ENCODE results near the gene CD207.
"Not testable (repeated sequence)": the region's sequence is repeated elsewhere in the genome, so short reads cannot be mapped to it uniquely, and the experiment has no call there.

Gene CD207

DNA sequence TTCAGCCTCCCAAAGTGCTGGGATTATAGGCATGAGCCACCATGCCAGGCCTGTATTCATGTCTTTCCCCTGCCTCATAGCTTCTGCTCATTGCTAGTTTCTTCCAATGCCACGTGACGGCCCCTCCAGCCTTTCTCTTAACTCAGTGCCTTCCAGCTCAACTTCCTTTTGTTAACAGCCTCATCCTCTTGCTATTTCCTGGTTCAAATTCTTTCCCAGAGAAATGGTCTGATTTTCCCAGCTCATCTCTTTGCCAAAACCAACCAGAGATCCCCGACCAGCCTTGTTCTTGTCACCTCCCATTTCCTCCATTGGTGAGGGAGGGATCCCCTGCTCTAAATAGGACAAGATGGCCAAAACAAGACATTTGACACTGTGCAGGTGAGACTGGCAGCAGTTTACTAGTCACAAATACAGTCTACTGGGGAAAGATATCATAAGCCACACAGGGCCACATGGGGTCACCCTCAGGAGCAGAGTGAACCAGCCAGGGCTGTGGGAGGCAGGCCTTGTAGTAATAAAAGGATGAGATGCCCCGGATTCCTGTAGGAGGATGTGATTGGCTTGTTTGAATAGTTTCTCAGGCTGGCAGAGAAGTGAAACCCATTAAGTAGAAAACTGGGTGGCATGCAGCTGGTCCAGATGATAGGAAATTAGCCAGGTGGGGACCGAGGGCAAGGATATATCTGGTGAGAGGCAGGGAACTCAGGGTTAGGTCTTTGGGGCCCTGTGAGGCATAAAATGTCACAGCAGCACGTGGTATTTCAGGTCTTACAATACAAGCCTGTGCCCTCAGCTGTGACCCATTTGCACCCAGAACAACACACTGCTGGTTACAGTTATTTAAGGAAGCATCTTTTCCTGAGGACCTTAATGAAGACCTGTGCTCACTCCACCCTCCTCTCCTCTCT is 6.4 kb downstream of the CD207 start:
- no peak for DNase-seq

GRCh38 chr2:70828115-70828514 is 7.5 kb downstream of the CD207 start:
- no peak for DNase-seq

DNA sequence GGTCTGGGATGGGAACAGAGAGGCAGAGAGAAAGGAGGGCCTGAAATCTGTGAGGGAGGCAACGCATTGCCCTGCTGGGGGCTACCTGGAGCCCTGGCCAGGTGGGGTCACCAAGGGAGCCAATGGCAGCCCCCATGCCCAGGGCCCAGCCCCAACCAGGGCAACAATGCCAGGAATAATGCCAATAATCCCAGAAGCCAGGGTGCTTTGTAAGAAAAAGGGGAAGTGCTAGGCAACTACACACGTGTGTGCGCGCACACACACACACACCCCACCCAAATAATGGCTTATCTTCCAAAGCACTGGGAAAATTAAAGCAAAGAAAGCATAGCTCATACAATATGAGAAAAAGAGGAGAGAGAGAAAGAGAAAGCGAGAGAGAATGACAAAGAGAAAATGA is 8.2 kb downstream of the CD207 start:
- DNase-seq, result no peak

GRCh38 chr2:70826696-70827350 is 8.8 kb downstream of the CD207 start:
- DNase-seq, result no peak

DNA sequence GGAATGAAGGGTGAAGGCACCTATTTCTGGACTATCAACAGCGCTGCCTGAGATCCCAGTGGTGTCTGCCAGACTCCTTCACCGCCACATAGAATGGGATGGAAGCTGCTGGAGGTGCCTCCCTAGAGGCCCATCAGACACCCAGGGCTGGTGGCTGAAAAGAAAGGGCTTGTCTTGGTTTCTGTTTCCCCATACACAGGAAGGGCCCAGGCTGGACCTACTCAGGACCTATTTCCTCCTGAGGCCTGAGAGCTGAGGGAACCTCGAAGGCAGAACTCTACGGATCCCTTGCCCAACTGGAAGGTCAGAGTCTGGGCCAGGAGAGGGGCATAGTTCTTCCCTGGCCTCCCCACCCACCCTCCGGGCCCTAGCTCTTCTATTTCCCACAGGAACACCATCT is 12.4 kb downstream of the CD207 start:
- DNase-seq, result no peak

- no peak for DNase-seq
These were observed 12.8 kb downstream of the CD207 start for GRCh38 chr2:70822843-70823242.

DNA sequence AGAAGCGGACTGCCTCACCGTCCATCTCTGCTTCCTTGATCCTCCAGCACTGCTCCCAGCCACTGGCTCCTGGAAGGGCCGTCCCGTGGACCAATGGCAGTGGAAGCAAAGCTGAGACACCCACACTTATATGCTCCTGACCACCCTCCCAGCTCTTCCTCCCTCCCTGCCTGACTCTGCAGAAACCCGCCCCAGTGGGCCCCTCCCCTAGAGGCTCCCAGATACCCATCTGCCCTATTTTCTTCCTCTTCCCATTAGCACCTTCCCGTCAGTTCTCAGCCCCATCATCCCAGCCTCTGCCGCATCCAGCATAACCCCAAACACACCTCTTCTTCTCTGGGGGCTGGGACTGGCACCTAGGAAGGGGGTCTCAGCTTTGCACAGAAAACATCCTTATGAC is 15.1 kb downstream of the CD207 start, which contains the start of gene CLEC4F:
CLEC4F (minus strand) TSS at position 101 of the 400 bp plus-strand sequence; CDS start at position 25, 76 bp downstream.
- no peak for DNase-seq

- DNase-seq, result no peak
These were observed 18.2 kb downstream of the CD207 start for GRCh38 chr2:70817284-70817954.

DNA sequence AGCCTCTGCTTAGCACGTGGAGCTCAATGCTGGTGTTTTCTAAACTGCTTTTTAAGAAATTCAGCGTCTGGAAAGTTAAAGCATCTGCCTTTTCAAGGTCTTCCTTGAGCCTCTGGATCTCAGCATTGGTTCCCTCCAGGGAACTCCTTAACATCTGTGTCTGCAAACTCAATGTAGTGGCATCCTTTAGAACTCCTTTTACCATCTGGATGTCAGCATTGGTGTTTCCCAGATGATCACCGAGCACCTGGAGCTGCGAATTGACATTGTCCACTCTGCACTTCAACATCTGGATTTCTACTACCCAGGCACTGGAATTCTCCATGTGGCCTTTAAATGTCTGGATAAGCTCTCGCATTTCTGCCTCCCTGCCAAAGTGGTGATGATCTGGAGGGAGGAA is 18.9 kb downstream of the CD207 start:
- DNase-seq, result no peak

DNA sequence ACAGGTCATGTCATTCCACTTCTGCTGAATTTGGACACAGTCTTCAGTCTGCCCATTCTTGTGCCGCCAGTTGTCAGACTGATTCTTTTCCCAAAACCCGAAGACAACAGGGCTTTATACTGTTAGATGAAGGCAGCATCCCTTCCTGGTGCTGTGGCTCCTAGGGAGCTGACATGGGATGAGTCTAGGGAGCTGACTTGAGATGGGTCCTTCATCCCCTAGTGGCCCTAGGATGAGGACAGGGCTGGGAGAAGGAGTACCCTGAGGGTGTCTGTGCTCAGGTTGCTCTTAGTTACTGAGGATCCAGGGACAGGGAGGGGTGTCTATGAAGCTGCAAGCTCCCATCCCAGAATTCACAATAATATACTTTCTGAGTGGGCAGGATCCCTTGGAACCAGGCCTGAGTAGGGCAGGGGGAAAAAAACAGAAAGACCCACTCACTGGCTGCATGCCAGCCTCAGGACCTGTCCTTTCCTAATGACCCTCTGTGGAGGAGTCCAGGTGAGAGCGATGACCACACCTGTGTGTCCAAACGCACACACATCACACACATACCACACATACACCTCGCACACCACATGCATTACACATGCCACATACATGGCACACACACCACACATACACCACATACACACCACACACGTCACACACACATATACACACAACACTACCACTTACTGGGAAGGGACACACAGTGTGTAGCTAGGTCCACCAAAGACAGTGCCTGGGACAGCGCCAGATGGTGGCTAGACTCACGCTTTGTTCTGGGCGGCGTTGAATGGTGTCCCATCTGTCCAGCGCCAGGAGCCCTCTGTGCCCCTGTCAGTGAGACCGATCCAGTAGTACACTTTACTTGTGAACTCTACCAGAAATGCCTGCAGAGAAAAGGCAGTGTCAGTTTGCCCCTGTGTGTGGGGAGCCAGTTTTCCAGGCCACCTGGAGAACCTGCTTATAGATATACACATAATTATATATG is 26.3 kb downstream of the CD207 start:
- DNase-seq, result no peak

- DNase-seq, result no peak
These were observed 27.8 kb downstream of the CD207 start for GRCh38 chr2:70807828-70808118.

DNA sequence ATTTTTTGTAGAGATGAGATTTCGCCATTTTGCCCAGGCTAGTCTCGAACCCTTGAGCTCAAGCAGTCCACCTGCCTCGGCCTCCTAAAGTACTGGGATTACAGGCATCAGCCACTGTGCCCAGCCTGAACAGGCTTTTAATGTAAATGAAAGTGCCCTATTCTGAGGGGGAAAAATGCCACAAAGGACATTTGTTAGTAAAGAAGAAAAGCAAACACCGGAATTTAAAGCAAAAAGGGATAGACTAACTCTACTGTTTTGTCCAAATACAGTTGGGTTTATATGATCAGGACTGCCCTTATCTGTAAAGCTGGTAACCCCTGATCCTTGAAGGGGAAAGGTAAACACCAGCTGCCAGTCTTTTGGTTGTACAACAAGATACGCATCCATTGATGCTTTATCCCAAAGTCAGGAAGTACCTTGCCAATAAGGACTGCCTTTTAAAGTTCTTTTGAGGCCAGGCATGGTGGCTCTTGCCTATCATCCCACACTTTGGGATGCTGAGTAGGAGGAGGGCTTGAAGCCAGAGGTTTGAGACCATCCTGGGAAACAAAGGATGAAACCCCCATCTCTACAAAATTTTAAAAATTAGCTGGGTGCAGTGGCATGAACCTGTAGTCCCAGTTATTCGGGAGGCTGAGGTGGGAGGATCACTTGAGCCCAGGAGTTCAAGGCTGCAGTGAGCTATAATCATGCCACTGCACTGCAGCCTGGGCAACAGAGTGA is 28.4 kb downstream of the CD207 start:
- DNase-seq, result no peak

- DNase-seq, result no peak
These were observed 29.0 kb downstream of the CD207 start for GRCh38 chr2:70806620-70807019.

DNA sequence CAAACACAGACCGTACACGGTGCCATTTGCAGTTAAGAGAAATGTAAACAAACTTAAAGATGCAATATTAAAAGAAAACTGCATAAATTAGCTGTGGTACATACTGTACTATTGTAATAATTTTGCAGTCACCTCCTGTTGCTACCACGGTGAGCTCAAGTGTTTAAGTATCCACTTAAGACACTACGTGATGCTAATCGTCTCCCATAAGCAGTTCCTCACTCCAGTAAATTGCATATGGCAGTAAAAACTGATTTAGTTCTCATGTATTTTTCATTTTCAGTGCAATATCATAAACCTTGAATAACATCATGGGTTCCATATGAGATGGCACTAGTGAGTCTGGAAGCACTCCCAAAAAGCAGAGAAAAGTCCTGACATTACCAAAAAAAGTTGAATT is 29.6 kb downstream of the CD207 start:
- DNase-seq, result no peak

DNA sequence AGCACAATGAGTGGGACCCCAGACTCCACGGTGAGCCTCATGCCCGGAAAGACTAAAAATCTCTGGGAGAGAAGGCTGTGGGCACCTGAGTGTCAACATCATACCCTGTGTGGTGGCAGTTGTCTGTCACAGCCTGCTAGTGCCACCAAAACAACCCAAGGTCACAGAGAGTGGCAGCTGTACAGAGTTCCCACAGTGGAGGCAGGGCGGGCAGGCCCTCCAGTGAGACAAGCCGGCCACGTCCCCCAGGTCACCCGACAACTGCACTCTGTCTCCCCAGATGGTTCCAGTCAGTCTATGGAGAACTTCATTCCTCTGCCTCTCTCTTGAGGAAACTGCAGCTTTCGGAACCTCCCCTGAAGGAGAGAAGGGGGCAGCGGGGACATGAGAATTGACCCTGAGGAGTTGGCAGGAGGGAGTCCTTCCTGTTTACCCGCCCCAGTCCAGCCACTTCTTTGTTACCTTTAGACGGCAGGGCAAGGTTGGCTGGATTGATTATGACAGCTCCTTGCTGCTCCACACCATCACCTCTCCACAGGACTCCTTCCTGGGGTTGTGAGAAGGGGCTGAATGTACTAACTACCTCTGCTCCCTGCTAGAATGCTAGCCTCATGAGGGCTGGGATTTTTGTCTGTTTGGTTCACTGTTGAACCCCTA is 33.9 kb downstream of the CD207 start:
- no peak for DNase-seq

DNA sequence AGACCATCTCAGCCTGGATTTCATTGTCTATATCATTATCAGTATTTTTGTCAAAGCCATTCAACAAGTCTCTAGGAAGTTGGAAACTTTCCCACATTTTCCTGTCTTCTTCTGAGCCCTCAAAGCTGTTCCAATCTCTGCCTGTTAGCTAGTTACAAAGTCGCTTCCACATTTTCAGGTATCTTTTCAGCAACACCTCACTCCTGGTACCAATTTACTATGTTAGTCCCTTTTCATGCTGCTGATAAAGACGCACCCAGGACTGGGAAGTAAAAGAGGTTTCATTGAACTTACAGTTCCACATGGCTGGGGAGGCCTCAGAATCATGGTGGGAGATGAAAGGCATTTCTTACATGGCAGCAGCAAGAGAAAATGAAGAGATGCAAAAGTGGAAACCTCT is 35.9 kb downstream of the CD207 start:
- DNase-seq, result no peak

GRCh38 chr2:70797996-70798395 is 37.6 kb downstream of the CD207 start:
- not testable (repeated sequence) for DNase-seq

GRCh38 chr2:70797506-70797905 is 38.1 kb downstream of the CD207 start:
- no peak for DNase-seq

DNA sequence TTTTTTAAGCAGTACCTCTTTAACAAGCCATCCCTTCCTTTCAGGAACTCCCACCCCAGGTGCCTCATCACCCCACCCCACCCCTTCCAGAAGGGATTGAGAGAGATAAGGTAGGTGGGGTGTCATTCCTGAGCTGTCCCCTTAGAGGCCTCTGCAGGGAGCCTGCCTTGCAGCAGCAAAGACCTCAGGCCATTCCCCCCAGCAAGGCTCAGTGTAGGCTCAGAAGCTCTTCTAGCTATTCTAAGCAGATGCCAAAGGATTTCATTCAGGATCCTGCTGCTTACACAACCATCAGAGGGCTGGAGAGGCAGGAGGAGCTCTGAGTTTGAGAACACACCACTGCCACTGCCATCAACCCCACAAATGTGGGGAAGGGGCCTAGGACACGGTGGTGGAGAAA is 39.4 kb downstream of the CD207 start:
- no peak for DNase-seq

GRCh38 chr2:70795164-70795995 is 40.2 kb downstream of the CD207 start:
- DNase-seq, result no peak

GRCh38 chr2:70793450-70793849 is 42.2 kb downstream of the CD207 start:
- no peak for DNase-seq
